OCI-LY1 (cell line): Measurements from ENCODE around the gene SVOPL.

Source experiments
- CTCF ChIP-seq: fragments of 200-600 bp; sonication (generic), shearing (Covaris generic); IDR thresholded peaks from 2 replicates; pipeline ENCODE4 v1.5.1; 2017; ENCODE audit warnings: mild to moderate bottlenecking, antibody characterized with exemption, low read length, moderate library complexity, mixed read lengths
- EZH2 ChIP-seq: fragments of 200-600 bp; sonication (generic), shearing (Covaris generic); IDR thresholded peaks from 2 replicates; pipeline ENCODE4 v1.8.0; 2017; ENCODE audit warnings: borderline replicate concordance, mixed run types, mild to moderate bottlenecking, antibody characterized with exemption, low read length, moderate library complexity, mixed read lengths

GRCh38 chr7:138741453-138741735 is 40.2 kb upstream of the SVOPL start:
- TF ChIP-seq EZH2 = no peak
- no peak for TF ChIP-seq CTCF
